Central memory CD8-positive, alpha-beta T cell (primary cell): Measurements from ENCODE around the gene KCTD5.

ENCODE experiments used
- ATAC-seq: fragments of 150-1000 bp; cut with Tn5 transposase; replicated peaks from 2 replicates; pipeline ENCODE4 v1.10.0; 2022; ENCODE audit warnings: mild to moderate bottlenecking, moderate FRiP score, moderate number of reproducible peaks; ENCODE audit not compliant: poor library complexity, severe bottlenecking; ENCODE audit errors: extremely low read depth
- DNase-seq, 2 donors: peaks; one replicate each; pipeline ENCODE4 v3.0.0; 2021; ENCODE audit warnings: low spot score in 2 of 2
- H3K27ac Mint-ChIP-seq: one replicate; pipeline ENCODE4 v1.8.0; 2022; ENCODE audit warnings: low read depth, mild to moderate bottlenecking, moderate library complexity, mixed read lengths
- H3K27me3 Mint-ChIP-seq: one replicate; pipeline ENCODE4 v1.8.0; 2022; ENCODE audit warnings: mixed read lengths
- H3K36me3 Mint-ChIP-seq: one replicate; pipeline ENCODE4 v1.8.0; 2022; ENCODE audit warnings: mild to moderate bottlenecking, moderate library complexity, mixed read lengths; ENCODE audit not compliant: insufficient read depth
- H3K4me1 Mint-ChIP-seq: one replicate; pipeline ENCODE4 v1.8.0; 2022; ENCODE audit warnings: mixed read lengths
- H3K4me3 Mint-ChIP-seq: one replicate; pipeline ENCODE4 v1.8.0; 2022; ENCODE audit warnings: mild to moderate bottlenecking, moderate library complexity, mixed read lengths
- H3K9me3 Mint-ChIP-seq: one replicate; pipeline ENCODE4 v1.8.0; 2022; ENCODE audit warnings: mixed read lengths

KCTD5 gene

DNA sequence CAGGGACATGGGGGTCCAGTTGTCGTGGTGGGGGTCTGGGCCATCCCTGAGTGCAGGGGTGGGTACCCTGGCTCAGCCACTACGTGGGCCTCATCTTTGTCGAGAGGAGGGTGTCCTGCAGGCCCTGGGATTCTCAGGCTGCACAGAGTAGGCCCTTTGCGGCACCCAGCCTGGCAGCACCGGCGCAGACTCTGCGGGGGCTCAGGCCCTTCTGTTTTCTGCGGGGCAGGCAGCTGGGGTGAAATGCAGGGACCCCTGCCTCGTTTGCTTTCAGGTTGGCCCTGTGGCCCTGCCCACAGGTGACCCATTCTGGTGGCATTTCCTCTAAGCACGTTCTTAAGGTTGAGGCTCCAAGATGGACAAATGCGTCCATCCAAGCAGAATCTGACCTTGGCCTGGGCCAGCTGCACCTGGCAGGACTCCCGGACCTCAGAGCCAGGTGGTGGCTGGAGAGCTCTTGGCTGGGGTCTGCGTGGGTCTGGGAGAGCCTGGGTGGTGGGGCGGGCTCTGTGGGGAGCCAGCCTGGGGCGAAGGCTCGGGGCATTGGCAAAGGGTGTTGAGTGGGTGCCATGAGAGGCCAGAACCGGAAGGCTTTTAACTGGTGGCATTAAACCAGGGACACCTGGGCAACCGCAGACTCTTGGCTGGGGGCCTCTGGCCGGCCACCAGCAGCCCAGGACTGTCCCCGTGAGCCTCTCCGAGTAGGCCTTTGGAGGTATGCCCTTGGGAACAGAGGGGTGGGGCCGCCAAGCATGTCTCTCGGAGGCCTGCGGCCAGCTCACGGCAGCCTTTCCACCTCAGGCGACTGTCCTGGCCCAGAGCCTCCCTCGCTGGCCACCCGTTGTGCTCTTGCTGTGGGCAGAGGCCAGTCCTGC is 20.8 kb downstream of the KCTD5 start:
- DNase-seq (no peak), ATAC-seq (no peak)
- Mint-ChIP-seq H3K36me3 (peaks cover 21% of the 10 kb centered on the region), H3K4me1 (no peaks in the 10 kb centered on the region), H3K27me3 (no peaks in the 10 kb centered on the region), H3K9me3 (no peaks in the 10 kb centered on the region), H3K27ac (no peak overlapping the region), H3K4me3 (no peak overlapping the region)

- Mint-ChIP-seq H3K4me3 (no peak overlapping the region), H3K27me3 (no peaks in the 10 kb centered on the region), H3K4me1 (no peaks in the 10 kb centered on the region), H3K9me3 (no peaks in the 10 kb centered on the region), H3K27ac (no peak overlapping the region), H3K36me3 (peaks cover 23% of the 10 kb centered on the region)
- ATAC-seq = no peak
- DNase-seq = no peak
Observed at GRCh38 chr16:2704166-2704982, 22.1 kb downstream of the KCTD5 start.

GRCh38 chr16:2704983-2705275 is 22.6 kb downstream of the KCTD5 start:
- H3K4me3 Mint-ChIP-seq = no peak overlapping the region
- no peaks in the 10 kb centered on the region for H3K4me1 Mint-ChIP-seq
- no peaks in the 10 kb centered on the region for H3K9me3 Mint-ChIP-seq
- H3K27me3 Mint-ChIP-seq = no peaks in the 10 kb centered on the region
- peaks cover 20% of the 10 kb centered on the region for H3K36me3 Mint-ChIP-seq
- H3K27ac Mint-ChIP-seq = no peak overlapping the region
- no peak for ATAC-seq
- no peak for DNase-seq

DNA sequence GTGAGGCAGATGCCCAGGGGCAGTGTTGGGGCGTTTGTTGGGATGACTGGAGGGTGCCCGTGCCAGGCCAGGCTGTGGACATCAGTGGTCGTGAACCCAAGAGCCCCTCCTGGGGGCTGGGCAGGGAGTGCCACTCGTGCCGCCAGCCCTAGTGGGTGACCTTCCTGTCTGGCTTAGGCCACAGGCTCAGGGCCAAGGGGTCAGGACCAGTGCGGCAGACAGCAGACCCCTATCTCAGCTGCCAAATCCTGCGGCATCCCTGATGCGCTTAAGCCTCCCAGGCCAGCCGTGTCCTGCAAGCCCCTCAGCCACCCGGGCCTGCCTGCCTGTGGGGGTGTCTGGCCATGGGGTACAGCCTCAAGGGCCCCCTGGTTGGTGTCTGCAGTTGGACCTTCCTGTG is 23.0 kb downstream of the KCTD5 start:
- no peaks in the 10 kb centered on the region for H3K9me3 Mint-ChIP-seq
- DNase-seq (no peak), ATAC-seq (no peak)
- no peak overlapping the region for H3K27ac Mint-ChIP-seq
- peaks cover 20% of the 10 kb centered on the region for H3K36me3 Mint-ChIP-seq
- no peak overlapping the region for H3K4me3 Mint-ChIP-seq
- H3K27me3 Mint-ChIP-seq = no peaks in the 10 kb centered on the region
- H3K4me1 Mint-ChIP-seq = no peaks in the 10 kb centered on the region

GRCh38 chr16:2706085-2706484 is 23.8 kb downstream of the KCTD5 start:
- H3K27me3 Mint-ChIP-seq = no peaks in the 10 kb centered on the region
- DNase-seq (no peak), ATAC-seq (no peak)
- H3K4me3 Mint-ChIP-seq = no peak overlapping the region
- no peak overlapping the region for H3K27ac Mint-ChIP-seq
- H3K9me3 Mint-ChIP-seq = no peaks in the 10 kb centered on the region
- no peaks in the 10 kb centered on the region for H3K4me1 Mint-ChIP-seq
- peaks cover 21% of the 10 kb centered on the region for H3K36me3 Mint-ChIP-seq

DNA sequence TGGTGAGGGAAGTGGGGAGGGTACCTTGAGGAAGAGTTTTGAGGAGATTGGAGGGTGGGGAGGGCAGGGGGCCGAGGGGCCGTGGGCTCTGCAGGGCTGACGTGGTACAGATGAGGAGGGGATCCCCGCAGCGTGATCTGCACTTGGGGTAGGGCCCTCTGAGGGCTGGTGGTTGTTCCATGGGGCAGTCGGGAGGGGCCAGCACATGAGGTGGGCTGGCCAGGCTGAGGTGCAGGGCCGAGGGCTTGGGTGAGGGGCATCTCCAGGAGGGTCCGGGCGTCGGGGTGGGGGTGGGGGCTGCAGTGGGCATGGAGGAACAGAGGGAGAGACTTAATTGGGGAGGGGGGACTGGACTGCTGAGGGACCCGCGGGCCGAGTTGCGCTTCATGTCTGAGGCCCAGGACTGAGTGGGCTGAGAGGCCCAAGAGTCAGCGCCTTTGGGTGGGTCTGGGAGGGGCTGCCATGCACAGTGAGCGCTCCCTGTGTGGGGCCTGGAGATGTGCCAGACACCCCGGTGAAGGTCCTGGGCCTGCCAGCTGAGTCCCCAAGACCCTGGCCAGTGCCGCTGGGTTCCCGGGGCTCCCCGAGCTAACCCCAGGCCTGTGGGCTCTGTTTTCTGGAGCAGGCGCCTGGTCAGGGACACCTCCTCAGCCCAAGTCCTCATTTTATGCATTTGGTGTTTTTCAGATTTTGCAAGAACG is 24.4 kb downstream of the KCTD5 start:
- Mint-ChIP-seq H3K27me3 (no peaks in the 10 kb centered on the region), H3K36me3 (peaks cover 21% of the 10 kb centered on the region)
- DNase-seq = no peak

GRCh38 chr16:2707368-2708289 is 25.3 kb downstream of the KCTD5 start:
- H3K36me3 Mint-ChIP-seq = peaks cover 19% of the 10 kb centered on the region
- H3K4me3 Mint-ChIP-seq = no peak overlapping the region
- H3K27me3 Mint-ChIP-seq = no peaks in the 10 kb centered on the region
- no peak overlapping the region for H3K27ac Mint-ChIP-seq
- ATAC-seq (no peak), DNase-seq (no peak)
- no peaks in the 10 kb centered on the region for H3K4me1 Mint-ChIP-seq
- no peaks in the 10 kb centered on the region for H3K9me3 Mint-ChIP-seq

More for the DNA sequence above, 24.4 kb downstream of the KCTD5 start:
- Mint-ChIP-seq H3K4me1 (no peaks in the 10 kb centered on the region), H3K4me3 (no peak overlapping the region), H3K27ac (no peak overlapping the region), H3K9me3 (no peaks in the 10 kb centered on the region)
- ATAC-seq = no peak

GRCh38 chr16:2708290-2708639 is 25.9 kb downstream of the KCTD5 start:
- DNase-seq = no peak
- no peak overlapping the region for H3K4me3 Mint-ChIP-seq
- no peaks in the 10 kb centered on the region for H3K4me1 Mint-ChIP-seq
- peaks cover 19% of the 10 kb centered on the region for H3K36me3 Mint-ChIP-seq
- no peak overlapping the region for H3K27ac Mint-ChIP-seq
- H3K9me3 Mint-ChIP-seq = no peaks in the 10 kb centered on the region
- no peak for ATAC-seq
- H3K27me3 Mint-ChIP-seq = no peaks in the 10 kb centered on the region

DNA sequence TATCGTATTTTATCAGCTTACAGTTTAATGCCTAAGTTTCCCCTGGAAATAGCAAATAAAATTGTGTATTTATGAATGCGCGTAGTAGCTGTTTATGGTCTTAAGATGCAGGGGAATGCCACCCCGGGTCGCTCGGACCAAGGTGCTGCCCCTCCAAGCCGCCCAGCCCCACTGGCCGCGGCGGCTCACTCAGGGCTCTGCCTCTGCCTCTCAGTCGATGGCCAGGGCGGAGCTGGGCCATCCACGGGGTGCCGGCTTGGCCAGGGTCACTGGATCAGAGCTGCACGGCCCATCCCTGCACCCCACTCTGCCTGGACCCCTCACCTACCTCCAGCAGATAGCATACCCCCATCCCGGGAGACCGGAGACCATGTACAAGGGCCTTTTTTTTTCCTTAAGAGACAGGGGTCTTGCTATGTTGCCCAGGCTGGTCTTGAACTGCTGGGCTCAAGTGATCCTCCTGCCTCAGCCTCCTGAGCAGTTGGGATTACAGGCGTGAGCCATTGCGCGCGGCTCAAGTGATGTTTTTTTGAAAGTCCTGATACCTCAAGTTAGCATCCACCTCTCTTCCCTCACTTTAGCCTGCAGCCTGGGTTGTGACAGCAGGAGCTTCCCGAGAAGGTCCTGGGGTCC is 26.7 kb downstream of the KCTD5 start:
- H3K27ac Mint-ChIP-seq = no peak overlapping the region
- no peaks in the 10 kb centered on the region for H3K27me3 Mint-ChIP-seq
- no peaks in the 10 kb centered on the region for H3K4me1 Mint-ChIP-seq
- H3K36me3 Mint-ChIP-seq = peaks cover 15% of the 10 kb centered on the region
- no peak overlapping the region for H3K4me3 Mint-ChIP-seq
- H3K9me3 Mint-ChIP-seq = no peaks in the 10 kb centered on the region
- ATAC-seq (no peak), DNase-seq (no peak)

- Mint-ChIP-seq H3K27me3 (no peaks in the 10 kb centered on the region), H3K9me3 (no peaks in the 10 kb centered on the region), H3K4me3 (no peak overlapping the region), H3K4me1 (peaks cover under 1% of the 10 kb centered on the region), H3K27ac (no peak overlapping the region), H3K36me3 (peaks cover 15% of the 10 kb centered on the region)
- ATAC-seq (no peak), DNase-seq (no peak)
Observed at GRCh38 chr16:2709588-2709984, 27.3 kb downstream of the KCTD5 start.

- ATAC-seq (no peak), DNase-seq (no peak)
- Mint-ChIP-seq H3K9me3 (no peaks in the 10 kb centered on the region), H3K27ac (no peak overlapping the region), H3K27me3 (no peaks in the 10 kb centered on the region), H3K36me3 (peaks cover 15% of the 10 kb centered on the region), H3K4me3 (no peak overlapping the region), H3K4me1 (peaks cover 6% of the 10 kb centered on the region)
Observed at GRCh38 chr16:2710021-2710710, 27.8 kb downstream of the KCTD5 start.
